Measurements from ENCODE around the gene TRPC4AP. TPM values are rescaled to one million over a fixed set of nuclear protein-coding genes. Genes with fewer than 3 reads are reported as not detected.

The TRPC4AP gene
- total RNA-seq, 3 donors from 2014 or later (not counting 1 experiment from before 2014, with no cell fraction given), result 72.3 to 79.0 (median 74.4) TPM

DNA sequence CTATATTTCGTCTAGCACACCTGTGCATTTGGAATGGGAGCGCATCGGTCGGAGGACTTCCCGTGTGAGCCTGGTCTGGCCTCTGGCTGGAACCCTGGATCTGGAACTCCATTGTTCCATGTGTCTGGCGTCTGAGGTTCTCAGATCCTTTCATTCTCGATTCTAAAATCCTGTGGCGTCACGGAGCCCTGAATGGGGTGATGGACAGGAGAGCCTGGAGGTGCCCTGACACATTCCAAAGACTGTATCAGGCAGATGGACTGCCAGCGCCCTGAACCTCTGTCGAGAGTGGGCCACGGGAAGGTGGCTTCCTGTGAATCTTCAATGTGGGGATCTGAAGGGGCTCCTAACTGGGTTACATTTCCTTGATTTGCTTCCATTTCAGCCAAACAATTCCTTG lies 116.3 kb downstream of the TRPC4AP start:
- Histone ChIP-seq H3K36me3 (ENCODE audit: control insufficient read depth, insufficient read depth, low read length) (no peaks in the 10 kb centered on the region), H3K4me3 (ENCODE audit: low read length) (no peak overlapping the region), H3K9me3 (ENCODE audit: control insufficient read depth, insufficient read depth, low read length) (no peaks in the 10 kb centered on the region), H3K27ac (ENCODE audit: low read length) (no peak overlapping the region), H3K4me1 (ENCODE audit: control insufficient read depth, insufficient read depth, low read length) (no peaks in the 10 kb centered on the region), H3K27me3 (ENCODE audit: control insufficient read depth, insufficient read depth, low read length) (no peaks in the 10 kb centered on the region)
- TF ChIP-seq, protein P1, sequence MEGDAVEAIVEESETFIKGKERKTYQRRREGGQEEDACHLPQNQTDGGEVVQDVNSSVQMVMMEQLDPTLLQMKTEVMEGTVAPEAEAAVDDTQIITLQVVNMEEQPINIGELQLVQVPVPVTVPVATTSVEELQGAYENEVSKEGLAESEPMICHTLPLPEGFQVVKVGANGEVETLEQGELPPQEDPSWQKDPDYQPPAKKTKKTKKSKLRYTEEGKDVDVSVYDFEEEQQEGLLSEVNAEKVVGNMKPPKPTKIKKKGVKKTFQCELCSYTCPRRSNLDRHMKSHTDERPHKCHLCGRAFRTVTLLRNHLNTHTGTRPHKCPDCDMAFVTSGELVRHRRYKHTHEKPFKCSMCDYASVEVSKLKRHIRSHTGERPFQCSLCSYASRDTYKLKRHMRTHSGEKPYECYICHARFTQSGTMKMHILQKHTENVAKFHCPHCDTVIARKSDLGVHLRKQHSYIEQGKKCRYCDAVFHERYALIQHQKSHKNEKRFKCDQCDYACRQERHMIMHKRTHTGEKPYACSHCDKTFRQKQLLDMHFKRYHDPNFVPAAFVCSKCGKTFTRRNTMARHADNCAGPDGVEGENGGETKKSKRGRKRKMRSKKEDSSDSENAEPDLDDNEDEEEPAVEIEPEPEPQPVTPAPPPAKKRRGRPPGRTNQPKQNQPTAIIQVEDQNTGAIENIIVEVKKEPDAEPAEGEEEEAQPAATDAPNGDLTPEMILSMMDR (IDR thresholded peaks at IDR 0.05), result no peak
- no peaks in the 10 kb centered on the region for H3K4me1 Mint-ChIP-seq
- H3K9me3 Mint-ChIP-seq, result no peaks in the 10 kb centered on the region
- H3K4me3 Mint-ChIP-seq, result no peak overlapping the region
- no peak overlapping the region for H3K27ac Mint-ChIP-seq
- WGBS (ENCODE audit: insufficient coverage), result 86% methylated on average over 12 of the region's 12 CpGs
- intact Hi-C loops (cut with micrococcal nuclease), result no loop called here
- no peaks in the 10 kb centered on the region for H3K36me3 Mint-ChIP-seq
- peaks cover 0 to 7% of the 10 kb centered on the region in 2 donors for H3K27me3 Mint-ChIP-seq (ENCODE audit: low read depth in 2 of 2)
- ATAC-seq (no peak), DNase-seq (no peak)

DNA sequence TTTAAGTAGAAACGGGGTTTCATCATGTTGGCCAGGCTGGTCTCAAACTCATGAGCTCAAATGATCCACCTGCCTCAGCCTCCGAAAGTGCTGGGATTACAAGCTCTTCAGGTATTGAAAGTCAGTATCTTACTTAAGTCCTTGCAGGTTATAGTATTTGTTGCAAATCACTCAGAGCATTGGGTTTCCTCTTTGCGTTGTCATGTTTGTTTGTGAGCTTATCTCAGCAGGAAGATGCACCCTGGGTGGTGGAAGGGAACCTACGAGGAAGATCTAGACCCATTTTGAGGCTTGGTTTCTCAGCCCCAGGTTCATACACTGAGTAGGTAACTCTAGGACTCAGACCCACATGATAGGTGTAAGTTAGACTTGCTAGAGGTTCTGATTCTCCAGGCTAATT lies 118.4 kb downstream of the TRPC4AP start:
- no peaks in the 10 kb centered on the region for H3K27me3 ChIP-seq (ENCODE audit: control insufficient read depth, insufficient read depth, low read length)
- H3K27ac ChIP-seq (ENCODE audit: low read length), result no peak overlapping the region
- no peaks in the 10 kb centered on the region for H3K4me1 ChIP-seq (ENCODE audit: control insufficient read depth, insufficient read depth, low read length)
- H3K36me3 ChIP-seq (ENCODE audit: control insufficient read depth, insufficient read depth, low read length), result no peaks in the 10 kb centered on the region
- no peaks in the 10 kb centered on the region for H3K9me3 ChIP-seq (ENCODE audit: control insufficient read depth, insufficient read depth, low read length)
- no peak overlapping the region for H3K4me3 ChIP-seq (ENCODE audit: low read length)
- no peak for ATAC-seq
- TF ChIP-seq, protein P1 (IDR thresholded peaks at IDR 0.05), result no peak
- Mint-ChIP-seq H3K9me3 (no peaks in the 10 kb centered on the region), H3K4me3 (no peak overlapping the region), H3K27me3 (ENCODE audit: low read depth in 2 of 2) (peaks cover 0 to 7% of the 10 kb centered on the region in 2 donors), H3K36me3 (no peaks in the 10 kb centered on the region), H3K27ac (no peak overlapping the region), H3K4me1 (no peaks in the 10 kb centered on the region)
- DNase-seq, result no peak
- WGBS (ENCODE audit: insufficient coverage), result 71% methylated on average over 4 of the region's 4 CpGs
- intact Hi-C loops (cut with micrococcal nuclease), result no loop called here

DNA sequence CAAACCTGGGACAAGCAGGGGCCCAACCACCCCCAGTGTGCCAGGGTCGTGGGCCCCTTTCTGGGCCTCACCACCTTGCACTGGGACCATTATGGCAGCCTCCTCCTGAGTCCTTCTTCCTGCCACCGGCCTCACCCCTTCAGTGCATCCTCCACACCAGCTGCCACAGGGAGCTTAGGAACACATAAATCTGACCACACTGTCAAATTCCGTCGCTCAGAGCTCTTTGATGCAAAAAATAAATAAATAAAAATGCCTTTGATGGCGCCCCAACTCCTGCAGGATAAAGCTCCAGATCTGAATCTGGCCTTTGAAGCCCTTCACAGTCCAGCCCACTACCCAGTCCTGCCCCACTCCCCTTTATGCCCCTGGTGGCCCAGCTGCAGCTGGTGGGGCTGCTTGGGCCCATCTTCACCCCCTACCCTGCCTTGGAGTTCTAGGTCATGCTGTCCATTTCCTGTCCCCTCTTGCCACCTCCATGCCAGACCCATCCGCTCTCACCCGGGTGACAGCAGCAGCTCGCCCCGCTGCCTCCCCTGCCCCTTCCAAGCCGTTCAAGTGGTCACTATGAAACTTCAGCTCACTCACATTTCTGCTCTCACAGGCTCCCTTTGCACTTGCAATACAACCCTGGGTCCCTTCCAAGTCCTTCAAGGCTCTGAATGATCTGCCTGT lies 120.9 kb downstream of the TRPC4AP start:
- no peaks in the 10 kb centered on the region for H3K36me3 Mint-ChIP-seq
- H3K4me1 ChIP-seq (ENCODE audit: control insufficient read depth, insufficient read depth, low read length), result no peaks in the 10 kb centered on the region
- no peaks in the 10 kb centered on the region for H3K36me3 ChIP-seq (ENCODE audit: control insufficient read depth, insufficient read depth, low read length)
- no peak overlapping the region for H3K4me3 Mint-ChIP-seq
- H3K27me3 ChIP-seq (ENCODE audit: control insufficient read depth, insufficient read depth, low read length), result no peaks in the 10 kb centered on the region
- no peaks in the 10 kb centered on the region for H3K4me1 Mint-ChIP-seq
- no peak overlapping the region for H3K27ac ChIP-seq (ENCODE audit: low read length)
- ATAC-seq (no peak), DNase-seq (no peak)
- H3K4me3 ChIP-seq (ENCODE audit: low read length), result no peak overlapping the region
- no peaks in the 10 kb centered on the region for H3K9me3 Mint-ChIP-seq
- no peaks in the 10 kb centered on the region for H3K9me3 ChIP-seq (ENCODE audit: control insufficient read depth, insufficient read depth, low read length)
- H3K27ac Mint-ChIP-seq, result no peak overlapping the region
- WGBS (ENCODE audit: insufficient coverage), result 87% methylated on average over 10 of the region's 10 CpGs
- peaks cover 0 to 4% of the 10 kb centered on the region in 2 donors for H3K27me3 Mint-ChIP-seq (ENCODE audit: low read depth in 2 of 2)
- TF ChIP-seq, protein P1 (IDR thresholded peaks at IDR 0.05), result no peak
- intact Hi-C loops (cut with micrococcal nuclease), result no loop called here
